ENCODE data around the gene SMYD1.
"Not testable (repeated sequence)": the region's sequence is repeated elsewhere in the genome, so short reads cannot be mapped to it uniquely, and the experiment has no call there.

Gene SMYD1

DNA sequence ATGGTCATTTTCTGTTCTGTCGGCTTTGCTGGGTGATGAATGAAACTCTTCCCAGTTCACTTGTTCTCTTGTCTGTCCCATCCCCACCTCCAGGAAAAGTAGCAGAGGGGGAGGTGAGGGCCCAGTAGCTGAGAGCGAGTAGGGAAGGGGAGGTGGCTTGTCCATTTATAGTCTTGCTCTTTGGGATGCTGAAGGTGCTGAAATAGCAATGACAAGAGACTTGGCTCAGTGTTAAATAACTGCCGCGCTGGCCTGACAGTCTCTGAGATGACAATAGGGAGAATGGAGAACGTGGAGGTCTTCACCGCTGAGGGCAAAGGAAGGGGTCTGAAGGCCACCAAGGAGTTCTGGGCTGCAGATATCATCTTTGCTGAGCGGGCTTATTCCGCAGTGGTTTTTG, at the start of gene SMYD1:
SMYD1 (plus strand) TSS at position 228 of the 400 bp plus-strand sequence; CDS start at position 268, 40 bp downstream.
- DNase-seq, result no peak

GRCh38 chr2:88018077-88018805, 49.4 kb upstream of the SMYD1 start:
- not testable (repeated sequence) for DNase-seq

- no peak for DNase-seq
Measured at GRCh38 chr2:88018909-88019308, 48.7 kb upstream of the SMYD1 start.

- DNase-seq, result no peak
Measured at GRCh38 chr2:88019985-88020384, 47.6 kb upstream of the SMYD1 start.

- no peak for DNase-seq
Measured at GRCh38 chr2:88022669-88022921, 45.0 kb upstream of the SMYD1 start.

GRCh38 chr2:88024509-88024908, 43.1 kb upstream of the SMYD1 start:
- DNase-seq, result no peak

- peak; percentile 15 for DNase-seq
Measured at GRCh38 chr2:88027697-88028389, 39.8 kb upstream of the SMYD1 start.

- DNase-seq, result no peak
Measured at GRCh38 chr2:88028931-88029330, 38.7 kb upstream of the SMYD1 start.

GRCh38 chr2:88032070-88032702, 35.4 kb upstream of the SMYD1 start:
- DNase-seq, result no peak

DNA sequence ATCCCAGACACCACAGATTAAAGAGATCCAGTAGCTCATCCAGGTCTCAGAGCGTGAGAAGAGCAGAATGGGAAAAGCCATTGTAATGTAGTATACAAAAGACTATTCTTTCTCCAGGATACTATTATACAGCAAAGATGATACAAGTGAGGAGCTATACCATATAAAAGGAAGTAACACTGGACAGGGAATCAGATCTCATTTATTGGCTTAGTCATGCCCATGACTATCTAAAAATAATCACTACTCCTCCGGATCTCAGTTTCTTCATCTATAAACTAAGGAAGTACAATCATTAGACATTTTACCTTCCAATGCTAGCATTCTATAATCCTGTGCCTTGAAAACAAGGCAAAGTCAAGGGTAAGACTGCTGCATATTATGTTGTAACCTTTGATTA, 31.4 kb upstream of the SMYD1 start:
- no peak for DNase-seq

GRCh38 chr2:88036606-88037005, 31.0 kb upstream of the SMYD1 start:
- DNase-seq, result no peak

DNA sequence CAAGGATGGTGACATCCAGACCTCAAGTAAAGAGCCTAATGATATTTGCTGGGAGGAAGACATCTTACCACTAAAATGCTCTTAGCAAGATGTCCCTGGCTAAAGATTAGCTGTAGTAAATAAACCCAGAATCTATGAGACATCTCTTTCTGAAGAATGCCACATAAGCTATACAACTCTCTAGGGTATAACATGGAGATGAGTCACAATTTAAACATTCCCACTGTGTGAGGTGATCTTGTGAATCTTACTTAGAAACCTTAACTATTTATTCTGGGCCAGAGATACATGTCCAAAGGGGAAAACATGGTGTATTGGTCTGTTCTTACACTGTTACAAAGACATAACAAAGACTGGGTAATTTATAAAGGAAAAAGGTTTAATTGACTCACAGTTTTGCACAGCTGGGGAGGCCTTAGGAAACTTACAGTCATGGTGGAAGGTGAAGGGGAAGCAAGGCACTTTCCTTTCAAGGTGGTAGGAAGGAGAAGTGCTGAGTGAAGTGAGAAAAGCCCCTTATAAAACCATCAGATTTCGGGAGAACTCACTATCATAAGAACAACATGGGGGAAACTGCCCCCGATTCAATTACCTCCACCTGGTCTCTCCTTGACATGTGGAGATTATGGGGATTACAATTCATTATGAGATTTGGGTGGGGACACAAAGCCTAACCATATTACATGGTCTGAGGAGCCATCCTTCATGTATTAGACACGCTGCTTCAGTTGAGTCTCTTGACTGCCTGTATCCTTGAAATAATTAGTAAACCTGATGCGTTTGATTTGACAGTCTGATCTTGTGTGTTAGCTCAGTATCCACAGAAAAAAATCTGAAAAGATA, 29.1 kb upstream of the SMYD1 start:
- DNase-seq, result no peak

- DNase-seq, result no peak
Measured at GRCh38 chr2:88042476-88042875, 25.1 kb upstream of the SMYD1 start.

GRCh38 chr2:88045561-88045960, 22.1 kb upstream of the SMYD1 start:
- not testable (repeated sequence) for DNase-seq

GRCh38 chr2:88048541-88048940, 19.1 kb upstream of the SMYD1 start:
- DNase-seq, result no peak

GRCh38 chr2:88049622-88050021, 18.0 kb upstream of the SMYD1 start:
- DNase-seq, result no peak

GRCh38 chr2:88051792-88052191, 15.8 kb upstream of the SMYD1 start:
- DNase-seq, result no peak

GRCh38 chr2:88053296-88053695, 14.3 kb upstream of the SMYD1 start:
- DNase-seq, result no peak

GRCh38 chr2:88053934-88054781, 13.5 kb upstream of the SMYD1 start:
- no peak for DNase-seq

- no peak for DNase-seq
Measured at GRCh38 chr2:88054782-88055370, 12.7 kb upstream of the SMYD1 start.

DNA sequence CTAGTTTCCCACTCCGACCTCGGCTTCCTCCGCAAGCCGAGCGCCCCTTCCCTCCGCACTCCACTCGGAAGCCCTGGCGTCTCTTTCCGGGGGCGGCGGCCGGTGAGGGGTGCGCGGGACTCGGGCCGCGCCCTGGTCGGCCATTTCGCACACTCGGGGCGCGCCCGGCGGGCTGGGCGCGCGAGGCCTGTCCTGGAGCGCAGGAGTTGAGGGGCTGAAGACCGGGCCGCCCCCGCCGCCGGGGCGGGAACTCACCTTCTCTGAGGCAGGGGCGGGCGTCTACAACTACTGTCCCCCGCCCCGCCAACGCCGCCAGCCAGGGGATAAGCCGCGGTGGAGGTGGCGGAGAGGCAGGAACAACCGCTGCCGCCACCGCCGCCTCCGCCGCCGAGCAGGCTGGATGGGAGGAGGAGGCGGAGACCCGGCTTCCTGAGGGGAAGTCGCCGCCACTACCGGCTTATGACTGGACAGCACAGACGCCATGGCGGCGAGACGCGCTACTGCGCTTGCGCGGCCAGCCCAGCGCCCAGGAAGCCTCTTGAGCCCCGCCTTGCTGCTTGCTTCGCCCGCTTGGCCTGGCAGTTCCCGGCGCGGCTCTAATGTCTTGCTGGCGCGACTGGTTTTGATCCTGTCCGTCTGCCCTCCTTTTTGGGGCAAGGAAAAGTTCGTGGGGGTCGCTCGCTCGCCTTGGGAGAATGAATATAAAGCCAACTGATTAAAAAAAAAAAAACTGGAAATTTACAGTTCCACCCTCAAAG, 12.1 kb upstream of the SMYD1 start, which contains the start of gene KRCC1:
KRCC1 (minus strand) TSS at position 413 of the 758 bp plus-strand sequence. CDS start 27,220 bp downstream, outside the sequence.
- DNase-seq, result peak; percentile 94
